HG03280 (cell line): ENCODE measurements around the gene KRT13.

Experiments used
- ATAC-seq: cut with Tn5 transposase; IDR thresholded peaks from one replicate; pipeline ENCODE4 v1.9.1; 2021; ENCODE audit warnings: mild to moderate bottlenecking, moderate library complexity; ENCODE audit not compliant: unreplicated experiment

KRT13 gene

DNA sequence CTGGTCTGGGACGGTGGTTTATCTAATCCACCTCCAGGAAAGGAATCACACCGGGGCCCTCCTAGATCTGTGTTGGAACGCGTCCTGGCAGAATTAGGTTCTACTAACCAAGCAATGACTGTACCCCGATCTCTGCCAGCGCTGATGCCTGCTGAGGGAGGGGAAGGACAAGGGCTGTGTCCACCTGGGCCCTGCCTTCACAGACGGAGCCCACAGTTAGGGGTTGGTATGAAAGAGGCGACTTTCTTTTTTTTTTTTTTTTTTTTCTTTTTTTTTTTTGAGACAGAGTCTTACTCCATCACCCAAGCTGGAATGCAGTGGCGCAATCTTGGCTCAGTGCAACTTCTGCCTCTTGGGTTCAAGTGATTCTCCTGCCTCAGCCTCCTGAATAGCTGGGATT, 32.6 kb upstream of the KRT13 start:
- no peak for ATAC-seq

DNA sequence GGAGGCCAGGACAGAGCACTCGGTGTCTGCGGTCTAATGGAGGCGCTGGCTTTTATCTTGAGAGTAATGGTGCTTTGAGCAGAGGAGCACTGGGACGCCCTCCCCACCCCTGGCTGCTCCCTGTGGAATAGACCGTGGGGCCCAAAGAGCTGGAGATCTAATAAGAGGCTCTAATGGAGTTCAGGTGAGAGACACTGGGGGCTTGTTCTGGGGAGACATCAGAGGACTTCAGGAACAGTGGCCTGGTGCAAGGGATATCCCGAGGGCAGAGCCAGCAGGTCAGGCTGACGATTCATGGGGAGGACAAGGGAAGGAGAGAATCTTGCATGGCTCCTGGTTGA, 32.2 kb upstream of the KRT13 start:
- ATAC-seq: no peak

DNA sequence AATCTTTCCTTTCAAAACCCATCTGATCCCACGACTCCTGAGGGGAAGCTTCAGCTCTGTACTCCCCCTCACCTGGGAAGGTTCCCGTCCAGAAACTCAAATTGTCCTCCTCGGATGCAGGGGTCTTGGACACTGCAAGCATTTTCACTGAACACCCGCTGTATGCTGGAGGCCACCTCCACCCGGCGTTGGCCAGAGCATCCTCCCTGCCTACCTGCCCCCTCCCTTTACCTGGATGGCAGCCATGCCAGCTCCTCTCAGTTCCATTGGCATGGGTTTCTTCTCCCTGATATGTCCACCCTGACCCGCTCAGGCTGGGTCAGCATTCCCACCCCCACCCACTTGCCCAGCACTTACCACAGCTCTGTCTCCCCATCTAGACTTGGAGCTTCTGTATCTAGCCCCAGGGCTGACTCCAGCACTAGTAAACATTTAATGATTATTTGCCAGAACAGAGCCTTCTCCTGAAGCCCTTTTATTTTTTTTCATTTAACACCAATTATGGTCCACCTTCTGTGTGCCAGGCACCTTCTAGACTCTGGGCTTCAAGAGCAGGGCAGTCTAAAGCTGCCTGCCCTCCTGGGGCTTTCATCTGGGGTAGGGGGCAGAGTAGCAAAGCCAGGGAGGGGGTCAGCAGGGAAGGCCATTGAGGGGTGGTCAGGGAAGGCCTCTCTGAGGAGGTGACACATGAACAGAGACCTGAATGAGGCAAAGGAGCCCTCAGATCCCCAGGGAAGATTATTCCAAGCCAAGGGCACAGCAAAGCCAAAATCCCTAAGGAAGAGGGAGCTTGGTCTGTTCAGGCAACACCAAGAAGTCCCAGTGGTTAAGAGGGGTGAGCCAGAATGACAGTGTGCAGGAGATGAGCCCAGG, 31.6 kb upstream of the KRT13 start:
- ATAC-seq: no peak

DNA sequence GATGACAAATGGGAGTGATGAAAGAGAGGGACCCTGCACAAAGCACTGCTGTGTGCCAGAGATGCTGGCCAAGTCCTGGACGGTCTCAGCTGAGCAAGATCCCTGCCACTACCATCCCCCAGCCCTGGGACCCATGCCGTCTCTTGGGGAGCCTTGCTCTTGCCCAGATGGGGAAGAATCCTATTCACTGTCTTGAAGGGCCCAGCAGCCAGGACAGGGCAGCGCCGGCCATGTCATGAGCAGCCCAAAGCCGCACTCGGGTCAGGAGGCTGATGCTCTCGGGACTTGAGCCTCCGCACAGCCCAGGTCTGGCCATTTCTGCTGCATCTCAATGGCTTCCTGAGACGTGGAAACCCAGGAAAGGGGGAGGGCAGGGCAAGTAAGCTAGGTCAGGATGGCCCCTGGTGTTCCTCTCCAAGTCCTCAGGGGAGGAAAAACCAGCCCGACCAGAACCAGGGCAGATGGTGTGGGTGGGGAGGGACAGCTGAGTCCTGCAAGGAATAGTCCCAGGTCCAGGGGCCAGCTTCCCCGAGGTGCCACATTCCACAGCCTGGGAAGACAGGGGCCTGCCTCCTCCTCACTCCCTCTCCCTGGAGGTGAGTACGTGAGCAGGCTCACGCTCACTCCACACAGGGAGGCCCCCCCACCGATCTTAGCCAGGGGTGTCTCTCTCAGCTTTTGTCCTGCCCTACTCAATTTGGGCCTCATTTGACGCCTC, 30.5 kb upstream of the KRT13 start:
- ATAC-seq: no peak

DNA sequence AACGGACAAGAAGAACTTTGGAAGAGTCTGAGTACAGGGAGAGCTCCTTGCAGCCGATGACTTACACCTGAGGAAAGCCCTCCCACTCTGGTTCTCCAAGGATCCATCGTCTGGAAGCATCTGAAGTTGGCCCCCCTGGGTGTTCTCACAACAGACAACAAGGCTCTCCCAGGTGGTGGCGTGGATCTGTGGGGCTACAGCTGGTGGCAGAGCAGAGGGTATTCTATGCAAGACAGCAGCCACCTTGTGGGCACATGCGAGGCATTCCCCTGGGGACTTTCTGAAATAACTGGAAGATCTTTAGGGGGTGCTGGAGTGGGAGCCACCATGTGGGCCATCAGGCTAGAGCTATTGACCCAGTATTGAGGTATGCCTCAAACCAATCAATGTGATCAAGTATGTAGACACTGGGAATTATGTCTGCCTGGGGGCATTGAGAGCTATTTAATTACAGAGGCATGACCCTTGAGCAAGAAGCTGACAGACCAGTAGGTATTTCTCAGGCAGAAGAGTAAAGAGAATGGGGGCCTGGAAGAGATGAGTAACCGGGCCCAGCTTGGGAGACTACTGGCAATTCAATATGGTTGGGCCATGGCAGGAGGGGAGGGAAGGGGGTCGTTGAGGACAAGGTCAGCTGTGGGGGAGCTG, 29.6 kb upstream of the KRT13 start:
- ATAC-seq: no peak

DNA sequence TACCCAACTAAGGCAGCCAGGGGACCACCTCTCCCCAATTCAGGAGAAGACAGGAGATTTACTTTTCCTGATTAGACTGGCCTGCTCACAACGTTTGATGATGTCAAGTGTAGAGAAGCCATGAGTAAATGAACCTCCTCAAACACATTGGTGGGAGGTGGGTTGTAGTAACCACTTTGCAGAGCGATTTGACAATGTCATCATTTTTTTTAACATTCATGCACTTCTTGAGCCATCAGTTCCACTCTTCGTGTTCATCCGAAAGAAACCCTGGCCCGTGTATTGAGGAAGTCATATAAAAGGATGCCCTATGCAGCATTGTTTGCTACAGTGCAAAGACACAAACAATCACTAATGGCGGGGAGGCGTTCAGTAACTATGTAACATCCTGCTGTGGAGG, 28.2 kb upstream of the KRT13 start:
- ATAC-seq: no peak

DNA sequence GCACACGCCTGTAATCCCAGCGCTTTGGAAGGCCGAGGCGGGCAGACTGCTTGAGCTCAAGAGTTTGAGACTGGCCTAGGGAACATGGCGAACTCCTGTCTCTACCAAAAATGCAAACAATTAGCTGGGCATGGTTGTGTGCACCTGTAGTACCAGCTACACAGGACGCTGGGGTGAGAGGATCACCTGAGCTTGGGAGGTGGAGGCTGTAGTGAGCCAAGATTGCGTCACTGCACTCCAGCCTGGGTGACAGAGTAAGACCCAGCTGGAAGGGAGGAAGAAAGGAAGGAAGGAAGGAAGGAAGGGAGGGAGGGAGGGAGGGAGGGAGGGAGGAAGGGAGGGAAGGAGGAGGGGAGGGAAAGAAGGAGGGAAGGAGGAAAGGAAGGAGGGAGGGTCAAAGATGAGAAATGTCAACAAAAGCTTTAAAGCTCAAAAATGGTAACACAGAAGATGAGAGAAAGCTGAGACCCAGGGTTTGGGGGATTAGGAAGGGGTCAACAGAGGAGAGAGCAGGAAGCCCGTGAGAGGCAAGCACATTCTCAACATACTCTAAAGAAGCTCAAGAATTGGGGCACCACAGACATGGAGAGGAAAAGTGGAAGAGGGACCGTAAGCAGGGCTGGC, 27.6 kb upstream of the KRT13 start:
- no peak for ATAC-seq

DNA sequence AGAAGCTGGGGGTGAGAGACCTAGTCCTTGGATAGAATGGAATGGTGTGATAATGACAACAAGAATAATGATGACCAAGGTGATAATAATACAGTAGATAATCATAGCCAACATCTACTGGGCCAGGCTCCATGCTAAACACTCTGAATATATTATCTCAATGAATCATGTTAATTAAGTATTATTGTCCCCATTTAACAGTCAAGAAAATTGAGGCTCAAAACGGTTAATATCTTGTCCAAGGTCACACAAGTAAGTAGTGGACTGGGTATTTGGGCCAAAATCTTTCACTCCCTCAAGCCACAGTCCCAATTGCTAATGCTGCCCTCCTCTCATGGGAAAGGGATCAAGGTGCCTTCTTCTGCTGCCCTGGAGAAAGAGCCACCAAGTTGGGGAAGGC, 26.6 kb upstream of the KRT13 start:
- no peak for ATAC-seq

DNA sequence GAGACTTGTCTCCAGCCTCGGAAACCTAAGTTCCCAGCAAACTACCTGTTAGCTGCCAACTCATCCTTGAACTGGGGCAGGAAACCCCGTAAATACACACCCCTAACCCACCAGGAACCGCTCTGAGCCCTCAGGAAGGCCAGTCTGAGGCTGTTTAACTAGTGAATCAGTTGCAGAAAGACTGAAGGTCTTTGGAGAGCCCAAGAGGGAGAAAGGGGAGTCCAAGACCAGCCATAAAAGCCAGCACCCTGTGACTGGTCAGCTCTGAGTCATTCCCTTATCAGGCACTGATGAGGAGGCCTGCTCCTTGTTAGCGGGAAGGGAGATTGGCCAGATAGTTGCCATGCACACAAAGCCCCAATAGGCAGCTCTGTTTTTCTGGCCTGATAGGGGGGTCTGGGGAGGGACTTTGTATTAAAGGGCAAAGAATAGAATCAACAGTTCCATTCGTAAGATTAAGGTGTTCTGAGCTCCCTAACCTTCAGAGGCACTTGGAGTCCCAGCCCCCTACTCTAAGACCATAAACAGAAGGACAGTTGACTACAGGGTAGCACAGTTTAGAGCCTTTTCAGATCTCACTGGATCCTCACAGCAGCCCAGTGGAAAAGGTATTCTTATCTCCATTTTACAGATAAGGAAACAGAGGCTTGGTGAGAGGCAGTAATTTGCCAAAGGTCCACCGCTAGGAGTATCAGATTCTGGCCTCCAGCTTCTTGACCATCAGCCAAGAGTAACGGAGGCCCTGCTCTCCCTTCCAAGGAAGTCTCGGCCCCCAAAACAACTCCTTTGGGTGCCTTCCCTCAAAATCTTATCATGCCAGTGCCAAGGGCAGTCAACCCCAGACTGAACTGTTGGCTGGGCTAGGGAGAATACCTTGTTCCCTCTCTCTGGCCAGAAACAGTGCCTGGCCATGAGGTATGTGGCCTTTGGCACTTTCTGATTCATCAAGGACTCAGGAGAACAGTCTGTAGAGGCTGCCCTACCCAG, 24.9 kb upstream of the KRT13 start:
- ATAC-seq: no peak

DNA sequence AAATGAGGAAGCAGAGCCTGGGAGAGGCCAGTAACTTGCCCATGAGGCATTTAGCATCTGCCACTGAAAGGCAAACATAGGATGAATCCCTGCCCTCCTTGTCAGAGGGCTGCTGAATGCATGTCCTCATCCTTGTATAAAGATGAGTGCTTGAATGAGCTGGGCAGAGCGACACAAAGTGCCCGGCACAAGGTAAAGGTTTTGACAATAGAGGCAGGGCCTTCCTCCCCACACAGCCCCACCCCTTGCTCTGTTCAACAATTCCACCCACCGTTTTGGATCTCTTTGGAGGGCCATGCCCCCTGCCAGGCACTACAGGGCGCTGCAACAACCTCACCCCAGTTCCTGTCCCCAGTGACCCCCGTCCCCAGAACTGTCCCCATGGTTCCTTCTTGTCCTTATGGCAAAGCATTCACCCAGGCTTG, 24.1 kb upstream of the KRT13 start:
- no peak for ATAC-seq

DNA sequence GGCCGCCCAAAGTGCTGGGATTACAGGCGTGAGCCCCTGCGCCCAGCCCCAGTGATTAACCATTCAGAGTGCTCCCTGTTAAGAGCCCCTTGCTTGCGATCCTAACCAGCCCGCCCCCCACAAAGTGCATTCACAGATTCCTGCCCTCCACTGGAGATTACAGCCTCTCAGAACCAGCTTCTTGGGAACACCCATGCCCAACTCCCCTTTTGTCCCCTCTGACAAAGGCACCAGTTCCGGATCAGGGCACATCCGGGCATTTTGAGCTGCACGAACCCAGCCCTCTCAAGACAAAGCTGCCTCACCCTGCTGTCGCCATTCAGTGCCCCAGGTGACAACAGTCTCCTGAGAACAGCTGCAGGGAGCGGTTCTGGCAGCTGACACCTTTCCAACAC, 23.5 kb upstream of the KRT13 start:
- no peak for ATAC-seq

DNA sequence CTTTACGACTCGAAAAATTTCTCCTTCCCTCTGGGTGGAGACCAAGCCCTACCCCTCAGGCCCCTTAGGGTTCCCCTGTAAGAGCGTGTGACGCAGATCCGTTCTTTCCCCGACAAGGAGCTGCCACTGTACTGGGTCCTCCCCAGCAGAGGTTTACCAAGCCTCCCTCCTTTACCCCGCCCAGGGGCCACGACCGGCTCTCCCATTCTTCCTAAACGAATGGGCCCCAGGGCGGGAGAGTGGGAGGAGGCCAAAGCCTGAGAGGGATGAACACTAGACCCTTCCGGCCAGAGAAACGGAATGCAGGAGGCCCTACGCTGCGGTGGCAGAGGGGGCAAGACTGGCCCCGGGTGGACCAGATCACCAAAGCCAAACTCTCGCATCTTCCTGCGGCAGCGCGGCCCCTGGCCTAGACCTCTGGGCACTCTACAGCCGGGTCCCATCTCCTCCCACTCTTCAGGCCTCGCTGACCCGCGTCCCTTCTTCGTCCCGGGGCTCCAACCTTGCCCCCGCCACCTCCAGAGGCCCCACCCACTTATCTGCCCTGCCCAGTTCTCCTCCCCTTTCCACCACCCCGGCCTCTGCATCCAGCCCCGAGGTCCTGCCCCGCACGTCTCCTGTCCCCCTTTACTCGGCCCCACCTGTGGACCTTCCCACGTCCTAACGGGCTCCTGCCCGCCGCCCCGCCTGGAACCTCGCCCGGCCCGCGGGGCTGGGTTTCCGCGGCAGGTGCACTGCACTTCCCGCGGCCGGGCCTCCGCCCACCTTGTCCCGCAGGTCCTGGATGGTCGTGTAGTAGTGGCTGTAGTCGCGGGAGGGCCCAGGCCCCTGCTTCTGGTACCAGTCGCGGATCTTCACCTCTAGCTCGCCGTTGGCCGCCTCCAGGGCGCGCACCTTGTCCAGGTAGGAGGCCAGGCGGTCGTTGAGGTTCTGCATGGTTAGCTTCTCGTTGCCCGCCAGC, 21.9 kb upstream of the KRT13 start:
- no peak for ATAC-seq

DNA sequence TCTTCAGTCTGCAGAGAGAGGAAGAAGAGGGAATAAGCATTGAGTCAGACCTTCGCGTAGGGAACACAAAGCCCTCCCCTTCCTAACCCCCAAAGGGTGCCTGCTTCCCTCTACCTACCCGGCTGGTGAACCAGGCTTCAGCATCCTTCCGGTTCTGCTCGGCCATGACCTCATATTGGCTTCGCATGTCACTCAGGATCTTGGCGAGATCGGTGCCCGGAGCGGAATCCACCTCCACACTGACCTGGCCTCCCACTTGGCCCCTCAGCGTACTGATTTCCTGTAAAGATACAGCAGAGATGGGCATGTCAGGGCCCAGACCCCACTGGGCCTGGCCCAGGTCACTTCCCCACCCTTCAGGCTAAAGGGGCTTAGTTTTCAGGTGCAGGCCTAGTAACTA, 18.8 kb upstream of the KRT13 start:
- ATAC-seq: no peak

DNA sequence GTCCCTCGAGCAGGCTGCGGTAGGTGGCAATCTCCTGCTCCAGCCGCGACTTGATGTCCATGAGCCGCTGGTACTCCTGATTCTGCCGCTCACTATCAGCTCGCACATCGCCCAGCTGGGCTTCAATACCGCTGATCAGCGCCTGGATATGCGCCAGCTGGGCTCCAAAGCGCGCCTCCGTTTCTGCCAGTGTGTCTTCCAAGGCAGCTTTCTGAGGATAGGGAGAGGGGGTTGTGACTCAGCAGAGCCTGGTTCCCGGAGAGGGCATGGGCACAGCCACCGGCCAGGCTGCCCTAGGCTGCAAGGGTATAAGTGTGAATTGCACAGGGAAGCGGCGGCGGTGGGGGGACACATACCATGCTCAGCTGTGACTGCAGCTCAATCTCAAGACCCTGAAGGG, 18.4 kb upstream of the KRT13 start:
- ATAC-seq: no peak

DNA sequence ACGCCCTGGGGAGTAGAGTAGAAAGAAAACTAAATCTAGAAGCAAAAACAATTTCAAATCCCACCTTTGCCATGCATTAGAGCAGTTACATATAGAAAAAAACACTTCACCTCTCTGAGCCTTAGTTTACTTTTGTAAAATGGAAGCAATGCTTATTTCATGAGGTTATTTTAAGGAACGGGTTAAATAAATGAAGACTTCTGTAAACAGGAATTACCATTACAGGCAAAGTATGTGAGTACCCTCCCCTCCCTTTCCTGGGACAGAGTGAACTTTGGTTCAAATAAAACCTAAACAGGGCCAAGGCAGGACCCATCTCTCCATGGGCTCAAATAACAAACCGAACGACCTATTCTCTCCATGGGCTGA, 17.8 kb upstream of the KRT13 start:
- ATAC-seq: no peak

DNA sequence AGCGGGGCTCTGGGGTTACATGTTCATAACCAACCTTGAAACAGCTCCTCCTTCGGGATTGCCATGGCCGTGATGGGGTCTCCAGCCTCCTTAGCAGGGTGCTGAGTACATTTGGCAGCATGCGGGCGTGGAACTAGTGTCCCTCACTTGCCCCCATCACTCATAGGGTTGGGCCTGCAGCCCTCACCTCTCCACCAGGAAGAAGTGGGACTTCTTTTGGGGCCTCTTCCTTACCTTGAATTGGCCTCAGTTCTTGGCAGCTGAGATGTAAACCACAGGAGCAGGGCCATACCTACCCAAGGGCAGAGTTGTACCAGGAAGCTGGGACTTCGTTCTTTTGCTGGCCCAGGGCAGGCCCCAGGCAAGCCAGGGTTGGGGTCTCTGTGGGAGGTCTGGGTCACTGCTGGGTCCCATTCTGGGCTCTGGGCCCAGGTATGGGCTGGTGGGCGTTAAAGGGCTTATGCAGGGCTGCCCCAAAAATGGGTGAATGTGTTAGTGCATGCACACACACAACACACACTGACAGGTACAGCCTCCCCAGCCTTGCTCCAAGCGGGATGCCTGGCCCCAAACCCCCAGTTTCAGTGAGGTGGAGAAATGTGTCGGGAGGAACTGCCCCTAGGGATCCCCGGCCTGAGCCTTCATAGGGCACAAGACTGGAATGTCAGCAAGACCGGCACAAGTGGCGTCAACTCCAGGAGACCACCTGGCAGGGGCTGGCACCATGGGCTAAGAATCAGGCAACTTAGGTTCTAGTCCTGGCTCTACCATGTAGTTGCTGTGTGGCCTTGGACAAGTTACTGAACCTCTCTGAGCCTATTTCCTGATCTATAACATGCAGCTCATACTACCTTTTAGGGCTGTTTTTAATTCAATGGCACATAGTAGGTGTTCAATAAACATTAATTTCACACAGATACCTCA, 17.2 kb upstream of the KRT13 start:
- ATAC-seq: no peak

DNA sequence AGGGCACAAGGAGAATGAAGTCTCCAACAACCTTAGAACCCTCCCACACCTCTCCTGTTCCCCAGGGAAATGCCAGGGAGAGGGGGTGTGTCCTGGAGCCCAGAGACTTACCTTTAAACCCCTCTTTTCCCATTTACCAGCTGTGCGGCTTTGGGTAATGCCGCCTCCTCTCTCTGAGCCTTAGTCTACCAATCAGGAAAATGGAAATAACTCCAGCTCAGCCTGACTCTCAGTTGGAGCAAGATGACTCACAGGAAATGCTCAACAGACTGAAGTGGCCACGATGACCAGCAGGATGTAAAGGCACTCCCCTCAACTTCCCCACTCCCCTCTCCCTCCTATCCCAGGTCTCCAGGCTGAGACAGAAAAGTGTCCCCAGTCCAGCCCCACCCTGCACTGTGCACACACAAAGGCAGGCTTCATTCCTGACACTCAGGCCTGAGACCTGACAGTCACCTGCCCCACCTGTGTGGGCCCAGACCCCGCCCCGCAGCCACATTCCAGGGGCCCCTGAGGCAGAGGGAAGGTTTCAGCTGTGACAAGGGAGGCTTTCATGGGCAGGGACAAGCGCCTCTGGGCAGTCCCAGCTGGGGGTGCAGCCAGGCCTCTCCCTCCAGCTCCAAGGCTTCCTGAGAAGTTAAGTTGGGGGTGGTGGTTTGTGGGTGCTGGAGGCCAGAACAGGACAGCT, 16.3 kb upstream of the KRT13 start:
- ATAC-seq: no peak
